ENCODE data around the gene RCC1. TPM values are rescaled to one million over a fixed set of nuclear protein-coding genes. Genes with fewer than 3 reads are reported as not detected.
"Not testable (repeated sequence)": the region's sequence is repeated elsewhere in the genome, so short reads cannot be mapped to it uniquely, and the experiment has no call there.

Gene RCC1
- total and polyA plus RNA-seq, 9 donors: 13.2 to 34.3 (median 17.4) TPM

DNA sequence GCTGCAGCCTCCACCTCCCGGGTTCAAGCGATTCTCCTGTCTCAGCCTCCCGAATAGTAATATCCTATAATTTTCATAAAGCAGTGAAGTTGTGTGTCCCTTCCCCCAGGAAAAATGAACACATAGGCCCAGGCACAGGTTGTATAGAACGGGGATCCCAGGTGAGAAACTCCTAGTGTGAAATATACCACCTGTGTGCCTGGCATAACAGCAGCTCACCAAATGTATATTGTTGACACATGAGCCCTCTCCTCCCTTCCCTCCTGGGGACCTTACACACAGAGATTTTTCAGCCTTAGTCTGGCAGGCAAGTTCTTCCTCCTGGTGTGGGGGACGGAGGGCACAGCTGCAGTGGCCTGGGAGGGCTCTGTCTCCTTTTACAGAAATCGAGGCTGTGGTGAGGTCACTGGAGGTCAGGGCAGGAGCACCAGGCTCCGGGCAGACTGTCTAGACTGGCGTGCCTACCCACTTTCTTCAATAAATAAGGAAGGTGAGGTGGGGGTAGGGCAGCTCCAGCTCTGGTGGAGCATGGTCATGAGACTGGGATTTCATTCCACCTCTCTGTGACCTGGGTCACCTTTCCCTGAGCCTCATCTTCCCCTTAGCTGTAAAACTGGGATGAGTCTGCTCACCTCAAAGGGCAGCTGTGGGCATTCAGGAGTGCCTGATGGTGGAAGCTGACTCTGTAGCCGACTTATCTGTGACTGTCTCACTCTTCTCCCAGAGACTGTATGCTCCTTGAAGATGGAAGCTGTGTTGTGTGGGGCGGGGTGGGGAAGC lies 14.3 kb downstream of the RCC1 start:
- Histone ChIP-seq H3K36me3 (no peaks in the 10 kb centered on the region), H3K27me3 (no peaks in the 10 kb centered on the region), H3K9me3 (no peaks in the 10 kb centered on the region), H3K4me1 (ENCODE audit: insufficient read depth) (peaks cover 5% of the 10 kb centered on the region), H3K27ac (no peak overlapping the region), H3K4me3 (no peak overlapping the region)
- intact Hi-C loops (cut with DNase I): loop anchor here in 3 of 4 donors (1.0 to 10.0 kb wide), 6 partner anchors 74 to 362 kb away; partner anchors contain the start of gene RAB42 (in 1 of the 3)
- DNase-seq: no peak
- WGBS, 3 donors: 81 to 86% (median 82%) methylated on average over 10 of the region's 10 CpGs
- TF ChIP-seq, protein P1, sequence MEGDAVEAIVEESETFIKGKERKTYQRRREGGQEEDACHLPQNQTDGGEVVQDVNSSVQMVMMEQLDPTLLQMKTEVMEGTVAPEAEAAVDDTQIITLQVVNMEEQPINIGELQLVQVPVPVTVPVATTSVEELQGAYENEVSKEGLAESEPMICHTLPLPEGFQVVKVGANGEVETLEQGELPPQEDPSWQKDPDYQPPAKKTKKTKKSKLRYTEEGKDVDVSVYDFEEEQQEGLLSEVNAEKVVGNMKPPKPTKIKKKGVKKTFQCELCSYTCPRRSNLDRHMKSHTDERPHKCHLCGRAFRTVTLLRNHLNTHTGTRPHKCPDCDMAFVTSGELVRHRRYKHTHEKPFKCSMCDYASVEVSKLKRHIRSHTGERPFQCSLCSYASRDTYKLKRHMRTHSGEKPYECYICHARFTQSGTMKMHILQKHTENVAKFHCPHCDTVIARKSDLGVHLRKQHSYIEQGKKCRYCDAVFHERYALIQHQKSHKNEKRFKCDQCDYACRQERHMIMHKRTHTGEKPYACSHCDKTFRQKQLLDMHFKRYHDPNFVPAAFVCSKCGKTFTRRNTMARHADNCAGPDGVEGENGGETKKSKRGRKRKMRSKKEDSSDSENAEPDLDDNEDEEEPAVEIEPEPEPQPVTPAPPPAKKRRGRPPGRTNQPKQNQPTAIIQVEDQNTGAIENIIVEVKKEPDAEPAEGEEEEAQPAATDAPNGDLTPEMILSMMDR (IDR thresholded peaks at IDR 0.05): no peak
- TF ChIP-seq POLR2A (IDR thresholded peaks at IDR 0.05) (no peak), EP300 (IDR thresholded peaks at IDR 0.05) (no peak)

DNA sequence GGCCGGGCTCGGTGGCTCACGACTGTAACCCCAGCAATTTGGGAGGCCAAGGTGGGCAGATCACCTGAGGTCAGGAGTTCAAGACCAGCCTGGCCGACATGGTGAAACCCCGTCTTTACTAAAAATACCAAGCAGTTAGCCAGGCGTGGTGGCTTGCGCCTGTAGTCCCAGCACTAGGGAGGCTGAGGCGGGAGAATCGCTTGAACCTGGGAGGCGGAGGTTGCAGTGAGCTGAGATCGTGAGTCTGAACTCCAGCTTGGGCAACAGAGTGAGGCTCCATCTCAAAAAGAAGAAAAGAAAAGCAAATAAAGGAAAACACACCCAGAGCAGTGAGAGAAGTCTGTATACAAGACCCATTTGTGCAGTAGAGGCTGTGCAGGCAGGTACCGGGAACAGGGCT lies 15.0 kb downstream of the RCC1 start:
- H3K4me1 ChIP-seq (ENCODE audit: insufficient read depth); DNase-seq; H3K9me3 ChIP-seq; H3K27ac ChIP-seq; H3K36me3 ChIP-seq; H3K4me3 ChIP-seq; H3K27me3 ChIP-seq: not testable (repeated sequence)
- intact Hi-C loops (cut with DNase I): loop anchor here in 2 of 4 donors (1.0 to 10.0 kb wide), 2 partner anchors 74 kb away; partner anchors contain the start of gene RAB42 (in 1 of the 2)
- 93 to 95% (median 94%) methylated on average over 12 of the region's 12 CpGs for WGBS, 3 donors

DNA sequence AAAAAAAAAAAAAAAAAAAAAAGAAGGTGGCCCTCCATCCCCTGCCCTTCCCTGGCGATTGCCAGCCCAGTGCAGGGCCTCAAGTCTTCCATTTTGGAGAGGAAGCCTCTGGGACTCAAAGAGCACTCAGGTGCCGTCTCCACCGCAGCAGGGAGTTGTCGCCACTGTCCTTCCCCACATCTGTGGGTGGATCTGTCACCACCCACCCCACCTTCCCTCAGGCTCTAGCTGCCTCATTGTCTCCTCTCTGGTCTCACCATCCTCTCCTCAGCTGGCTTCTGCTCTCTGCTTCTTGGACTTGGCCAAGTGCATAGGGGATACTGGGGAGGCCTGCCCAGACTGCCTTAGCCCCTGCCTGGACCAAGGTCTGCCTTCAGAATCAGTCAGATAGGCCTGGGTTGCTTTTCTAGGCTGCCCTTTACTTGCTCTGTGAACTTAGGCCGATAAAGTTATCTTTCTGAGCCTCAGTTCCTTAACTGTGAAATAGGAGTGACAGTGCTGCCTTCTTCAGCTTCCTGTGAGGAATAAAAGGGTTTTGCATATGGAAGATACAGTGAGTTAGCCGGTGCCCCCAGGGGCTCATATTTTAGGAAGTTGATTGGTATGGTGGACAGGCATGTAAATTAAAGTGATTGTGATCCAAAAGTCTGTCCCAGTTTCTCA lies 15.8 kb downstream of the RCC1 start:
- 89 to 91% (median 90%) methylated on average over 6 of the region's 6 CpGs for WGBS, 3 donors
- intact Hi-C loops (cut with DNase I): loop anchor here in 1 of 4 donors (10.0 kb wide), 1 partner anchor 73 kb away; the partner anchor contains the start of gene RAB42
- Histone ChIP-seq H3K36me3 (no peaks in the 10 kb centered on the region), H3K27me3 (no peaks in the 10 kb centered on the region), H3K4me3 (no peak overlapping the region), H3K9me3 (no peaks in the 10 kb centered on the region), H3K27ac (no peak overlapping the region), H3K4me1 (ENCODE audit: insufficient read depth) (peaks cover 5% of the 10 kb centered on the region)
- no peak for TF ChIP-seq POLR2A (IDR thresholded peaks at IDR 0.05)
- no peak for TF ChIP-seq EP300 (IDR thresholded peaks at IDR 0.05)
- TF ChIP-seq, protein P1 (IDR thresholded peaks at IDR 0.05): no peak
- DNase-seq: no peak

DNA sequence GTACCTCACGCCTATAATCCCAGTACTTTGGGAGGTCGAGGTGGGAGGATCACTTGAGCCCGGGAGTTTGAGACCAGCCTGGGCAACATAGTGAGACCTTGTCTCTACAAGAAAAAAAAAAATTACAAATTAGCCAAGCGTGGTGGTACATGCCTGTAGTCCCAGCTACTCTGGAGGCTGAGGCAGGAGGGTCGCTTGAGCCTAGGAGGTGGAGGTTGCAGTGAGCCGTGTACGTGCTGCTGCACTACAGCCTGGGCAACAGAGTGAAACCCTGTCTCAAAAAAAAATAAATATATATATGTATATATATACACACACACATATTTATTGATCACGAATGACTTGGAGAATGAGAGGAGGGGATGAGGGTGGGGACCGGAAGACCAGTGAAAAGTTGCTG lies 16.7 kb downstream of the RCC1 start:
- WGBS, 3 donors: 90 to 93% (median 91%) methylated on average over 9 of the region's 9 CpGs
- H3K27ac ChIP-seq; H3K4me3 ChIP-seq; DNase-seq; H3K36me3 ChIP-seq; H3K27me3 ChIP-seq; H3K4me1 ChIP-seq (ENCODE audit: insufficient read depth); H3K9me3 ChIP-seq: not testable (repeated sequence)
- intact Hi-C loops (cut with DNase I): loop anchor here in 1 of 4 donors (10.0 kb wide), 1 partner anchor 72 kb away; the partner anchor contains the start of gene RAB42

DNA sequence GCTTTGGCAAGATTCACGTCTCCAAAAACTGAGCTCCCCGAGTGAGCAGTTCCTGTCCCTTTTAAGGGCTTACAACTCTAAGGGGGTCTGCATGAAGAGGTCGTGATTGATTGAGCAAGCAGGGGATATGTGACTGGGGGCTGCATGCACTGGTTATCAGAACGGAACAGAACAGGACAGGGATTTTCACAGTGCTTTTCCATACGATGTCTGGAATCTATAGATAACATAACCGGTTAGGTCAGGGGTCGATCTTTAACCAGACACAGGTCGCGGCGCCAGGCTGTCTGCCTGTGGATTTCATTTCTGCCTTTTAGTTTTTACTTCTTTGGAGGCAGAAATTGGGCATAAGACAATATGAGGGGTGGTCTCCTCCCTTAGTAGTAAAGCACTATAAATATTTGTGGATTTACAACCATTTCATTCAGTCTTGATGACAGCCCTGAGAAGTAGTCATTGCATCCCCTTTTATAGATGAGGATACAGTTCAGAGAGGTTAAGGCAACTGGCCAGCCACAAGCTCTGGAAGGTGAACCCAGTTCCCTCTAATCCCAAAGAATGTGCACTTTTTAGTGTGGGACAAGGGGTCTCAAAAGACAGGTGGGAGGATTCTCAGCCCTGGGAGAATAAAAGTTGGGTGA lies 19.3 kb downstream of the RCC1 start:
- intact Hi-C loops (cut with DNase I): loop anchor here in 1 of 4 donors (10.0 kb wide), 1 partner anchor 70 kb away; the partner anchor contains the start of gene RAB42
- not testable (repeated sequence) for H3K36me3 ChIP-seq; H3K27ac ChIP-seq; DNase-seq; H3K27me3 ChIP-seq; H3K9me3 ChIP-seq; H3K4me3 ChIP-seq; H3K4me1 ChIP-seq (ENCODE audit: insufficient read depth)
- WGBS, 3 donors: 74 to 82% (median 75%) methylated on average over 10 of the region's 10 CpGs
